ENCODE results near the gene DNAH14. TPM values are rescaled to one million over a fixed set of nuclear protein-coding genes. Genes with fewer than 3 reads are reported as not detected.

The DNAH14 gene
- total and polyA plus RNA-seq, 2 of the 13 experiments (the other 11 are each of a cell fraction or from before 2014, with no cell fraction given) = 4.5 to 27.5 TPM

GRCh38 chr1:224929335-224930237, at the start of gene DNAH14 (continued):
- TF ChIP-seq SNAPC4 (CRISPR knock-in tag; IDR thresholded peaks at IDR 0.05) (peak; percentile 69; the same call in 1 of the 2 replicates), REST (IDR thresholded peaks at IDR 0.05; ENCODE audit: borderline replicate concordance in 1 of 2, low read depth in 1 of 2, low read length in 2 of 2) (no peak), ZNF121 (CRISPR knock-in tag; IDR thresholded peaks at IDR 0.05) (peak; percentile 93), ZBTB39 (CRISPR knock-in tag; IDR thresholded peaks at IDR 0.05) (0 out of 2 replicates have a peak, but pooled peaks have one; percentile 63), ZNF563 (CRISPR knock-in tag; IDR thresholded peaks at IDR 0.05) (peak; percentile 94), ARNT2 (CRISPR knock-in tag; IDR thresholded peaks at IDR 0.05; ENCODE audit: low read depth) (peak; percentile 94), XBP1 (CRISPR knock-in tag; IDR thresholded peaks at IDR 0.05) (0 out of 2 replicates have a peak, but pooled peaks have one; percentile 43), KDM4B (CRISPR knock-in tag; IDR thresholded peaks at IDR 0.05) (no peak), ZNF333 (CRISPR knock-in tag; IDR thresholded peaks at IDR 0.05; ENCODE audit: borderline replicate concordance) (peak; percentile 87; the same call in 1 of the 2 replicates), TAF1 (CRISPR knock-in tag; IDR thresholded peaks at IDR 0.05) (peak; percentile 84), GATAD1 (CRISPR knock-in tag; IDR thresholded peaks at IDR 0.05) (peak; percentile 70), MLXIP (CRISPR knock-in tag; IDR thresholded peaks at IDR 0.05; ENCODE audit: borderline replicate concordance) (peak; percentile 79; the same call in 1 of the 2 replicates), ZFP41 (CRISPR knock-in tag; IDR thresholded peaks at IDR 0.05; ENCODE audit: borderline replicate concordance) (peak; percentile 91)
